HL-60 (cell line): ENCODE data around the gene PRUNE1.

ENCODE experiments used
- DNase-seq, 2 experiments: peaks; one replicate each; pipeline ENCODE4 v3.0.0-alpha.2; 2010 to 2020; ENCODE audit warnings: low read depth in 1 of 2, low spot score in 1 of 2
- H3K27ac ChIP-seq: fragments of 250-450 bp; sonication (Bioruptor Pico); replicated peaks from 2 replicates; pipeline ENCODE4 v1.5.1; 2020; ENCODE audit warnings: mild to moderate bottlenecking, moderate library complexity
- H3K27me3 ChIP-seq: fragments of 250-450 bp; sonication (Bioruptor Pico); 2 replicates; pipeline ENCODE4 v1.5.1; 2021; ENCODE audit warnings: mild to moderate bottlenecking, moderate library complexity; ENCODE audit not compliant: insufficient read depth, poor library complexity, severe bottlenecking
- H3K4me3 ChIP-seq: replicated peaks from 2 replicates; pipeline ENCODE4 v1.5.1; 2011; ENCODE audit warnings: mild to moderate bottlenecking, control low read depth, low read length; ENCODE audit not compliant: insufficient read depth
- CTCF ChIP-seq: IDR thresholded peaks from one replicate; pipeline ENCODE4 v1.5.1; 2011; ENCODE audit warnings: low read length, control low read depth, inconsistent platforms; ENCODE audit not compliant: insufficient read depth
- GABPA ChIP-seq: IDR thresholded peaks from 2 replicates; pipeline ENCODE4 v1.6.1; 2012; ENCODE audit warnings: low read depth
- POLR2AphosphoS5 ChIP-seq: IDR thresholded peaks from 2 replicates; pipeline ENCODE4 v1.6.1; 2012; ENCODE audit warnings: low read depth
- SPI1 ChIP-seq: IDR thresholded peaks from 2 replicates; pipeline ENCODE4 v1.6.1; 2012; ENCODE audit warnings: low read depth, mild to moderate bottlenecking, borderline replicate concordance
- TF ChIP-seq, protein P1 (sequence below): IDR thresholded peaks from 2 replicates; pipeline ENCODE4 v1.6.1; 2012; ENCODE audit warnings: low read depth; ENCODE audit not compliant: insufficient replicate concordance

The PRUNE1 gene

DNA sequence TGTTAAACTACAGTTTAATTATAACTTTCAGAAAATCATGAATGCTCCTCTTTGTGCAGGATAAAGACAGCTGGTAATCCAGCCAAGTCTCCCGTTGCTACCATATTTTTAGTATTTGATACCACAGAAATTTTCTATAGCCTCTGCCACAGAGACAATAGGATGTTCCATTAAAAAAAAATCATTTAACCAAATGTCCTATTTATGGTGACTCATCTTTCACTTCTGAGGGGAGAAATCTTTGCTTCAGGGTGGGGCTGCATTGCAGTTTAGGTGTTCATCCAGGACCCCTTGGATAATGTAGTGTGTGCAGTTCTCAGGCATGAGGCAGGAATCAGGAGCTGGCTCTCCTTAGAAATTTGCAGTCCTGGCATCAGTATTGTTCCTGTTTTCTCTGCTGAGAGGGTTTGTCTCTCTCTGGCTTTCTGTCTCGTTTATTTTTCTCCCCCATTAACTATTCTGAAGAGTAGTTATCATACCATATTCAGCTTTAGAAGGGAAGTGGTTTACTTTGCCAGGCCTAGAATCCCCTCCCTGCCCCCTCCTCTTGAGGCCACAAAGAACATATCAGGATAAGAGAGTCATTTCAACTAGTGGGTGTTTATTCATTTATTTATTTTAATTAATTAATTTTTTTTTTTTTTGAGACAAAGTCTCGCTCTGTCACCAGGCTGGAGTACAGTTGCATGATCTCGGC is 3.1 kb downstream of the PRUNE1 start:
- peak in 1 of 2 experiments; percentile 9 for DNase-seq
- TF ChIP-seq GABPA (no peak), SPI1 (peak; percentile 12; the same call in 1 of the 2 replicates)
- Histone ChIP-seq H3K27me3 (no peaks in the 10 kb centered on the region), H3K4me3 (no peak overlapping the region), H3K27ac (no peak overlapping the region)

- no peak for TF ChIP-seq SPI1
- TF ChIP-seq GABPA = no peak
- TF ChIP-seq POLR2AphosphoS5 = no peak
- no peak for TF ChIP-seq CTCF
- TF ChIP-seq, protein P1, sequence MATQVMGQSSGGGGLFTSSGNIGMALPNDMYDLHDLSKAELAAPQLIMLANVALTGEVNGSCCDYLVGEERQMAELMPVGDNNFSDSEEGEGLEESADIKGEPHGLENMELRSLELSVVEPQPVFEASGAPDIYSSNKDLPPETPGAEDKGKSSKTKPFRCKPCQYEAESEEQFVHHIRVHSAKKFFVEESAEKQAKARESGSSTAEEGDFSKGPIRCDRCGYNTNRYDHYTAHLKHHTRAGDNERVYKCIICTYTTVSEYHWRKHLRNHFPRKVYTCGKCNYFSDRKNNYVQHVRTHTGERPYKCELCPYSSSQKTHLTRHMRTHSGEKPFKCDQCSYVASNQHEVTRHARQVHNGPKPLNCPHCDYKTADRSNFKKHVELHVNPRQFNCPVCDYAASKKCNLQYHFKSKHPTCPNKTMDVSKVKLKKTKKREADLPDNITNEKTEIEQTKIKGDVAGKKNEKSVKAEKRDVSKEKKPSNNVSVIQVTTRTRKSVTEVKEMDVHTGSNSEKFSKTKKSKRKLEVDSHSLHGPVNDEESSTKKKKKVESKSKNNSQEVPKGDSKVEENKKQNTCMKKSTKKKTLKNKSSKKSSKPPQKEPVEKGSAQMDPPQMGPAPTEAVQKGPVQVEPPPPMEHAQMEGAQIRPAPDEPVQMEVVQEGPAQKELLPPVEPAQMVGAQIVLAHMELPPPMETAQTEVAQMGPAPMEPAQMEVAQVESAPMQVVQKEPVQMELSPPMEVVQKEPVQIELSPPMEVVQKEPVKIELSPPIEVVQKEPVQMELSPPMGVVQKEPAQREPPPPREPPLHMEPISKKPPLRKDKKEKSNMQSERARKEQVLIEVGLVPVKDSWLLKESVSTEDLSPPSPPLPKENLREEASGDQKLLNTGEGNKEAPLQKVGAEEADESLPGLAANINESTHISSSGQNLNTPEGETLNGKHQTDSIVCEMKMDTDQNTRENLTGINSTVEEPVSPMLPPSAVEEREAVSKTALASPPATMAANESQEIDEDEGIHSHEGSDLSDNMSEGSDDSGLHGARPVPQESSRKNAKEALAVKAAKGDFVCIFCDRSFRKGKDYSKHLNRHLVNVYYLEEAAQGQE = no peak
- DNase-seq = no peak
- Histone ChIP-seq H3K4me3 (no peak overlapping the region), H3K27ac (no peak overlapping the region), H3K27me3 (no peaks in the 10 kb centered on the region)
Measured at GRCh38 chr1:151012684-151013471, 4.6 kb downstream of the PRUNE1 start.

- DNase-seq = no peak
- Histone ChIP-seq H3K27ac (no peak overlapping the region), H3K27me3 (no peaks in the 10 kb centered on the region), H3K4me3 (no peak overlapping the region)
- no peak for TF ChIP-seq SPI1
- no peak for TF ChIP-seq CTCF
- TF ChIP-seq, protein P1 = no peak
- TF ChIP-seq POLR2AphosphoS5 = no peak
- no peak for TF ChIP-seq GABPA
Measured at GRCh38 chr1:151013518-151013917, 5.3 kb downstream of the PRUNE1 start.

DNA sequence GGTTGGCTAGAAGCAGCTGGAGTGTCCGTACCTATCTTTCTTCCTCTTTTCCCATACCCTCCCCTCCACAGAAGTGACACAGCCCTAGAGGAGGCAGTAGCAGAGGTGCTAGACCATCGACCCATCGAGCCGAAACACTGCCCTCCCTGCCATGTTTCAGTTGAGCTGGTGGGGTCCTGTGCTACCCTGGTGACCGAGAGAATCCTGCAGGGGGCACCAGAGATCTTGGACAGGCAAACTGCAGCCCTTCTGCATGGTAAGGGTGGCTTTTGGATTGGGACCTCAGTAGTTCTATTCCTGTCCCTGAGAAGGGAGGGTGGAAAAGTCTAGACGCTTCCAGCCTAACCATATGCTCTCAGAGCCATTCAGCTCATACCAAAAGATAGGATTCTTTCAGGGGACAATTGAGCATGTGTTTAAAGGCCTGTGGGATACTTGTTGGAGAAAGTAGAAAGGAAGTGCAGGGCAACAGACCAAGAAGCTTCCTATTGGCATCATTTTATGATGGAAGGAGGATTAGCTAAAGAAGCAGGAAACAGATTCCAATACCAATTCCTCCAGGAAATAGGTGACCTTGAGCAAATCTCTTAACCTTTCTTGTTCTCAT is 16.4 kb downstream of the PRUNE1 start:
- no peak for TF ChIP-seq GABPA
- TF ChIP-seq CTCF = peak; percentile 92
- no peak overlapping the region for H3K4me3 ChIP-seq

More for the DNA sequence above, 16.4 kb downstream of the PRUNE1 start:
- H3K27me3 ChIP-seq = no peaks in the 10 kb centered on the region
- peak in 1 of 2 experiments; percentile 86 for DNase-seq
- H3K27ac ChIP-seq = no peak overlapping the region
